Thyroid gland (tissue), 4 donors: ENCODE results near the gene ERFL. TPM values are rescaled to one million over a fixed set of nuclear protein-coding genes. Genes with fewer than 3 reads are reported as not detected.
A peak's percentile ranks its signal among the peaks of the same experiment; 100 is the strongest.

Experiments used
- DNase-seq, 2 donors: peaks; one replicate each; pipeline ENCODE4 v3.0.0-alpha.2; 2019
- H3K27ac ChIP-seq, 3 donors: fragments of 200-600 bp; sonication (generic); 1 replicate in 2 of 3; 2 replicates in 1 of 3; pipeline ENCODE4 v1.5.1; 2016 to 2019; ENCODE audit warnings: mild to moderate bottlenecking in 1 of 3, moderate library complexity in 1 of 3
- H3K27me3 ChIP-seq: fragments of 200-600 bp; sonication (generic); one replicate; pipeline ENCODE4 v1.5.1; 2019
- H3K36me3 ChIP-seq, 2 donors: fragments of 200-600 bp; sonication (generic); one replicate each; pipeline ENCODE4 v1.5.1; 2016 to 2019
- H3K4me1 ChIP-seq, 2 donors: fragments of 200-600 bp; sonication (generic); one replicate each; pipeline ENCODE4 v1.5.1; 2017 to 2019
- H3K4me3 ChIP-seq, 3 donors: fragments of 200-600 bp; sonication (generic); replicated peaks in 1 of 3; 1 replicate in 2 of 3; 2 replicates in 1 of 3; pipeline ENCODE4 v1.5.1; 2016; ENCODE audit warnings: mild to moderate bottlenecking in 1 of 3
- H3K9me3 ChIP-seq: fragments of 200-600 bp; sonication (generic); one replicate; pipeline ENCODE4 v1.5.1; 2017
- CTCF ChIP-seq, 6 experiments: fragments of 200-600 bp in 3 of 6; fragments of 450-650 bp in 3 of 6; sonication (generic) in 3 of 6; IDR thresholded peaks; one replicate each; pipeline ENCODE4 v1.5.1; 2016 to 2019; ENCODE audit warnings: antibody characterized with exemption in 6 of 6, mild to moderate bottlenecking in 2 of 6, inconsistent platforms in 1 of 6, moderate library complexity in 1 of 6
- POLR2A ChIP-seq, 2 donors: fragments of 450-650 bp; IDR thresholded peaks; one replicate each; pipeline ENCODE4 v1.6.1; 2017; ENCODE audit warnings: antibody characterized with exemption in 2 of 2, mild to moderate bottlenecking in 2 of 2, moderate library complexity in 1 of 2
- WGBS, 2 donors: methylation state at CpG; one replicate each; pipeline ENCODE4 v1.1.5; 2017; 5-methylcytosine and 5-hydroxymethylcytosine counted together
- intact Hi-C: fragments of 100-400 bp; cut with DNase I; formaldehyde crosslinking; loops from one replicate; pipeline ENCODE4 v1.15.1; 2023
- microRNA-seq: library from miRNA; unstranded; fragments of <30 nt; microRNA quantifications from one replicate; pipeline ENCODE4, GENCODE V29; 2016
- small RNA-seq: library from RNA; depleted of rRNA; stranded (forward); fragments of <200 nt; gene quantifications from one replicate; pipeline ENCODE3, GENCODE V24; 2016
- total RNA-seq, 4 donors: library from RNA; depleted of rRNA; stranded (reverse); fragments of >200 nt; gene quantifications; one replicate each; pipeline ENCODE4 v1.2.3, GENCODE V29; 2016

The ERFL gene
- total RNA-seq, 4 donors from 2014 or later, result 0.24 TPM; not detected in 3

- intact Hi-C loops, result loop anchor here (5.0 kb wide), 1 partner anchor 97 kb away; the partner anchor contains the start of gene RABAC1
- peak overlapping the region; percentile 86 to 94 (median 89) for H3K27ac ChIP-seq
- H3K9me3 ChIP-seq, result no peaks in the 10 kb centered on the region
- peak in 1 of 2 donors; percentile 14 for DNase-seq
- H3K27me3 ChIP-seq, result no peaks in the 10 kb centered on the region
- H3K4me3 ChIP-seq, result peak overlapping the region; percentile 38 to 97 (median 65)
- peaks cover 32 to 41% of the 10 kb centered on the region in 2 donors for H3K36me3 ChIP-seq
- peaks cover 18 to 19% of the 10 kb centered on the region in 2 donors for H3K4me1 ChIP-seq
- 0 to 7% methylated on average over 9 to 33 of the region's 45 CpGs for WGBS, 2 donors
- no peak for TF ChIP-seq POLR2A (IDR thresholded peaks at IDR 0.05)
- no peak for TF ChIP-seq CTCF (IDR thresholded peaks at IDR 0.05)
Observed at GRCh38 chr19:41860419-41861115, 67.7 kb downstream of the ERFL start.

GRCh38 chr19:41859618-41860418 lies 68.4 kb downstream of the ERFL start, which contains the start of gene RPS19:
TSS of gene RPS19 (plus strand) at chr19:41860255. CDS start at chr19:41860775, 520 bp downstream.
- H3K27ac ChIP-seq, result peak within 1 kb of the TSS; percentile 86 to 94 (median 89)
- no peaks in the 10 kb centered on the region for H3K9me3 ChIP-seq
- H3K36me3 ChIP-seq, result peaks cover 25 to 34% of the 10 kb centered on the region in 2 donors
- peak; percentile 98 to 99 for DNase-seq
- peaks cover 18 to 19% of the 10 kb centered on the region in 2 donors for H3K4me1 ChIP-seq
- intact Hi-C loops, result loop anchor here (5.0 kb wide), 1 partner anchor 97 kb away; the partner anchor contains the start of gene RABAC1
- TF ChIP-seq CTCF (IDR thresholded peaks at IDR 0.05) (peak; percentile 40 to 91 (median 68)), POLR2A (IDR thresholded peaks at IDR 0.05) (peak; percentile 18 to 87)
- no peaks in the 10 kb centered on the region for H3K27me3 ChIP-seq
- peak within 1 kb of the TSS; percentile 38 to 97 (median 65) for H3K4me3 ChIP-seq
- WGBS, 2 donors, result 0% methylated on average over 34 to 59 of the region's 76 CpGs

- Histone ChIP-seq H3K36me3 (peaks cover 18 to 28% of the 10 kb centered on the region in 2 donors), H3K27me3 (no peaks in the 10 kb centered on the region), H3K27ac (peak overlapping the region in 2 of 3 donors; percentile 40 to 61), H3K9me3 (no peaks in the 10 kb centered on the region), H3K4me1 (peaks cover 18 to 19% of the 10 kb centered on the region in 2 donors), H3K4me3 (no peak overlapping the region)
- DNase-seq, result no peak
- intact Hi-C loops, result no loop called here
- TF ChIP-seq POLR2A (IDR thresholded peaks at IDR 0.05) (no peak), CTCF (IDR thresholded peaks at IDR 0.05) (no peak)
- 5% methylated on average over 8 of the region's 8 CpGs for WGBS, 2 donors
Observed at GRCh38 chr19:41859213-41859617, 69.0 kb downstream of the ERFL start.

Small RNAs within 50 kb of the gene (microRNA-seq; reads per million reads assigned to microRNA genes)
- not detected for gene MIR6797

Small RNAs within 50 kb of the gene (small RNA-seq; reads per million reads assigned to genes)
- not detected for gene MIR6797

Other genes with a start within 250 kb of the ERFL start
- gene CEACAM7, start 240.2 kb downstream of the ERFL start, total RNA-seq, result not detected
- 1 to 10 TPM in 2 of 4 donors, not detected in 2; 1.2 to 8.8 TPM for gene CEACAM5, start 219.8 kb downstream of the ERFL start, total RNA-seq
- gene CEACAM6, start 172.9 kb downstream of the ERFL start, total RNA-seq, result under 1 TPM in 2 of 4 donors, not detected in 2; 0.11 to 0.13 TPM
- not detected for gene CEACAM3, start 131.9 kb downstream of the ERFL start, total RNA-seq
- not detected for gene LYPD4, start 83.8 kb downstream of the ERFL start, total RNA-seq
- under 1 TPM in 1 of 4 donors, not detected in 3; 0.13 TPM for gene DMRTC2, start 83.4 kb downstream of the ERFL start, total RNA-seq
- 1,000 to 10,000 TPM in 1 of 4 donors, 100 to 1,000 TPM in 3; 351 to 1,305 (median 623) TPM for gene RPS19, start 68.2 kb downstream of the ERFL start, total RNA-seq
- gene CD79A, start 51.2 kb downstream of the ERFL start, total RNA-seq, result 1 to 10 TPM in 1 of 4 donors, under 1 TPM in 1, not detected in 2; 0.22 to 1.5 TPM
- gene ARHGEF1, start 45.3 kb downstream of the ERFL start, total RNA-seq, result 10 to 100 TPM; 34.5 to 52.6 (median 42.9) TPM
- 100 to 1,000 TPM; 138 to 359 (median 241) TPM for gene RABAC1, start 30.9 kb upstream of the ERFL start, total RNA-seq
- under 1 TPM in 1 of 4 donors, not detected in 3; 0.13 TPM for gene ATP1A3, start 65.8 kb upstream of the ERFL start, total RNA-seq
- gene GRIK5, start 141.8 kb upstream of the ERFL start, total RNA-seq, result 10 to 100 TPM; 12.0 to 24.2 (median 20.1) TPM
- gene ZNF574, start 147.7 kb upstream of the ERFL start, total RNA-seq, result 10 to 100 TPM; 16.0 to 22.8 (median 21.1) TPM
- under 1 TPM; 0.11 to 0.49 (median 0.15) TPM for gene POU2F2, start 204.0 kb upstream of the ERFL start, total RNA-seq